ENCODE data around the gene CACNG6. TPM values are rescaled to one million over a fixed set of nuclear protein-coding genes. Genes with fewer than 3 reads are reported as not detected.

The CACNG6 gene
- total RNA-seq, 1 experiment from 2014 or later: 2.5 TPM

GRCh38 chr19:54024660-54025059 lies 33.2 kb downstream of the CACNG6 start (continued):
- TF ChIP-seq MLX (CRISPR knock-in tag; IDR thresholded peaks at IDR 0.05): no peak
- no peak for TF ChIP-seq TCF7 (CRISPR knock-in tag; IDR thresholded peaks at IDR 0.05; ENCODE audit: low read depth)
- TF ChIP-seq RORB (CRISPR knock-in tag; IDR thresholded peaks at IDR 0.05): no peak
- TF ChIP-seq RELA (CRISPR knock-in tag; IDR thresholded peaks at IDR 0.05; ENCODE audit: borderline replicate concordance): no peak
- TF ChIP-seq ZNF281 (CRISPR knock-in tag; IDR thresholded peaks at IDR 0.05): no peak

GRCh38 chr19:54026656-54027055 lies 35.2 kb downstream of the CACNG6 start:
- no peak for DNase-seq (ENCODE audit: low spot score)
- Mint-ChIP-seq H3K36me3 (no peaks in the 10 kb centered on the region), H3K4me1 (peaks cover 31% of the 10 kb centered on the region), H3K27me3 (ENCODE audit: low read depth) (peaks cover 6% of the 10 kb centered on the region), H3K9me3 (no peaks in the 10 kb centered on the region), H3K4me3 (no peak overlapping the region), H3K27ac (no peak overlapping the region)
- TF ChIP-seq ATF2 (CRISPR knock-in tag; IDR thresholded peaks at IDR 0.05; ENCODE audit: borderline replicate concordance, low read depth) (no peak), TCF7 (CRISPR knock-in tag; IDR thresholded peaks at IDR 0.05; ENCODE audit: low read depth) (no peak), FOXP1 (CRISPR knock-in tag; IDR thresholded peaks at IDR 0.05; ENCODE audit: borderline replicate concordance) (no peak), KAT7 (CRISPR knock-in tag; IDR thresholded peaks at IDR 0.05; ENCODE audit: borderline replicate concordance) (no peak), ERG (CRISPR knock-in tag; IDR thresholded peaks at IDR 0.05) (no peak), ZNF416 (CRISPR knock-in tag; IDR thresholded peaks at IDR 0.05) (no peak), SOX15 (CRISPR knock-in tag; IDR thresholded peaks at IDR 0.05) (no peak), GABPB1 (CRISPR knock-in tag; IDR thresholded peaks at IDR 0.05) (no peak), TEAD4 (CRISPR knock-in tag; IDR thresholded peaks at IDR 0.05) (no peak)
- no peak for ATAC-seq
- CTCF ChIA-PET: interaction anchor here (0.9 to 2.9 kb wide), 7 partner anchors 46 to 365 kb away, joined by 3 to 17 read pairs (median 6); partner anchors contain the start of gene MYADM
- POLR2A ChIA-PET: interaction anchor here (1.0 kb wide), 1 partner anchor 217 kb away, joined by 8 read pairs; no protein-coding TSS in a partner anchor

DNA sequence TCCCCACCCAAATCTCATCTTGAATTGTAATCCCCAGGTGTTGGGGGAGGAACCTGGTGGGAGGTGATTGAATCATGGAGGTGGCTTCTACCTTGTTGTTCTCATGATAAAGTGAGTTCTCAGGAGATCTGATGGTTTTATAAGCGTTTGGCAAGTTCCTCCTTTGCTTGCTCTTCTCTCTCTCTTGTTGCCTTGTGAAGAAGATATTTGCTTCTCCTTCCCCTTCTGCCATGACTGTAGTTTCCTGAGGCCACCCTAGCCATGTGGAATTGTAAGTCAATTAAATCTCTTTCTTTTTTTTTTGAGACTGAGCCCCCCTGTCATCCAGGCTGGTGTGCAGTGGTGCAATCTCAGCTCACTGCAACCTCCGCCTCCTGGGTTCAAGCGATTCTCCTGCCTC lies 37.9 kb downstream of the CACNG6 start:
- ATAC-seq (no peak), DNase-seq (ENCODE audit: low spot score) (no peak)
- no peaks in the 10 kb centered on the region for H3K9me3 Mint-ChIP-seq
- peaks cover 30% of the 10 kb centered on the region for H3K4me1 Mint-ChIP-seq
- no peaks in the 10 kb centered on the region for H3K36me3 Mint-ChIP-seq
- no peak overlapping the region for H3K27ac Mint-ChIP-seq
- ChIA-PET POLR2A (interaction anchor here (1.1 to 1.3 kb wide), 3 partner anchors 48 to 137 kb away, joined by 3 to 9 read pairs (median 6); no protein-coding TSS in a partner anchor), CTCF (interaction anchor here (0.6 to 3.0 kb wide), 43 partner anchors 9 to 436 kb away, joined by 3 to 68 read pairs (median 9); partner anchors contain the start of genes CNOT3, MYADM, NDUFA3 and PRKCG)
- H3K27me3 Mint-ChIP-seq (ENCODE audit: low read depth): peaks cover 2% of the 10 kb centered on the region
- no peak overlapping the region for H3K4me3 Mint-ChIP-seq
- TF ChIP-seq SMAD4 (CRISPR knock-in tag; IDR thresholded peaks at IDR 0.05): no peak
- no peak for TF ChIP-seq SMAD3 (CRISPR knock-in tag; IDR thresholded peaks at IDR 0.05; ENCODE audit: borderline replicate concordance)
- no peak for TF ChIP-seq TEAD1 (CRISPR knock-in tag; IDR thresholded peaks at IDR 0.05)
- TF ChIP-seq, protein P1, sequence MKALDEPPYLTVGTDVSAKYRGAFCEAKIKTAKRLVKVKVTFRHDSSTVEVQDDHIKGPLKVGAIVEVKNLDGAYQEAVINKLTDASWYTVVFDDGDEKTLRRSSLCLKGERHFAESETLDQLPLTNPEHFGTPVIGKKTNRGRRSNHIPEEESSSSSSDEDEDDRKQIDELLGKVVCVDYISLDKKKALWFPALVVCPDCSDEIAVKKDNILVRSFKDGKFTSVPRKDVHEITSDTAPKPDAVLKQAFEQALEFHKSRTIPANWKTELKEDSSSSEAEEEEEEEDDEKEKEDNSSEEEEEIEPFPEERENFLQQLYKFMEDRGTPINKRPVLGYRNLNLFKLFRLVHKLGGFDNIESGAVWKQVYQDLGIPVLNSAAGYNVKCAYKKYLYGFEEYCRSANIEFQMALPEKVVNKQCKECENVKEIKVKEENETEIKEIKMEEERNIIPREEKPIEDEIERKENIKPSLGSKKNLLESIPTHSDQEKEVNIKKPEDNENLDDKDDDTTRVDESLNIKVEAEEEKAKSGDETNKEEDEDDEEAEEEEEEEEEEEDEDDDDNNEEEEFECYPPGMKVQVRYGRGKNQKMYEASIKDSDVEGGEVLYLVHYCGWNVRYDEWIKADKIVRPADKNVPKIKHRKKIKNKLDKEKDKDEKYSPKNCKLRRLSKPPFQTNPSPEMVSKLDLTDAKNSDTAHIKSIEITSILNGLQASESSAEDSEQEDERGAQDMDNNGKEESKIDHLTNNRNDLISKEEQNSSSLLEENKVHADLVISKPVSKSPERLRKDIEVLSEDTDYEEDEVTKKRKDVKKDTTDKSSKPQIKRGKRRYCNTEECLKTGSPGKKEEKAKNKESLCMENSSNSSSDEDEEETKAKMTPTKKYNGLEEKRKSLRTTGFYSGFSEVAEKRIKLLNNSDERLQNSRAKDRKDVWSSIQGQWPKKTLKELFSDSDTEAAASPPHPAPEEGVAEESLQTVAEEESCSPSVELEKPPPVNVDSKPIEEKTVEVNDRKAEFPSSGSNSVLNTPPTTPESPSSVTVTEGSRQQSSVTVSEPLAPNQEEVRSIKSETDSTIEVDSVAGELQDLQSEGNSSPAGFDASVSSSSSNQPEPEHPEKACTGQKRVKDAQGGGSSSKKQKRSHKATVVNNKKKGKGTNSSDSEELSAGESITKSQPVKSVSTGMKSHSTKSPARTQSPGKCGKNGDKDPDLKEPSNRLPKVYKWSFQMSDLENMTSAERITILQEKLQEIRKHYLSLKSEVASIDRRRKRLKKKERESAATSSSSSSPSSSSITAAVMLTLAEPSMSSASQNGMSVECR (CRISPR knock-in tag; IDR thresholded peaks at IDR 0.05; ENCODE audit: borderline replicate concordance): no peak
- no peak for TF ChIP-seq ZBTB43 (CRISPR knock-in tag; IDR thresholded peaks at IDR 0.05)
- TF ChIP-seq ZMAT4 (CRISPR knock-in tag; IDR thresholded peaks at IDR 0.05): no peak
- TF ChIP-seq NR1H2 (CRISPR knock-in tag; IDR thresholded peaks at IDR 0.05): no peak
- TF ChIP-seq OVOL2 (CRISPR knock-in tag; IDR thresholded peaks at IDR 0.05; ENCODE audit: borderline replicate concordance): no peak
